ENCODE results near the gene SH3BP5. TPM values are rescaled to one million over a fixed set of nuclear protein-coding genes. Genes with fewer than 3 reads are reported as not detected.
A peak's percentile ranks its signal among the peaks of the same experiment; 100 is the strongest.

The SH3BP5 gene
- total RNA-seq, 2 experiments from 2014 or later: 8.9 to 9.4 TPM

GRCh38 chr3:15220056-15220455 lies 112.3 kb downstream of the SH3BP5 start:
- ChIA-PET CTCF (interaction anchor here (0.6 to 1.7 kb wide), 4 partner anchors 16 to 382 kb away, joined by 3 read pairs; partner anchors contain the start of gene BTD), POLR2A (no interaction called here)
- no peak overlapping the region for H3K27ac Mint-ChIP-seq
- intact Hi-C loops (cut with DNase I, micrococcal nuclease): no loop called here
- no peaks in the 10 kb centered on the region for H3K9me3 Mint-ChIP-seq (ENCODE audit: low read depth)
- H3K4me3 Mint-ChIP-seq: no peak overlapping the region
- DNase-seq: no peak
- H3K36me3 Mint-ChIP-seq (ENCODE audit: low read depth): peaks cover 35% of the 10 kb centered on the region
- H3K4me1 Mint-ChIP-seq: peaks cover 10% of the 10 kb centered on the region
- no peaks in the 10 kb centered on the region for H3K27me3 Mint-ChIP-seq
- no peak for ATAC-seq

DNA sequence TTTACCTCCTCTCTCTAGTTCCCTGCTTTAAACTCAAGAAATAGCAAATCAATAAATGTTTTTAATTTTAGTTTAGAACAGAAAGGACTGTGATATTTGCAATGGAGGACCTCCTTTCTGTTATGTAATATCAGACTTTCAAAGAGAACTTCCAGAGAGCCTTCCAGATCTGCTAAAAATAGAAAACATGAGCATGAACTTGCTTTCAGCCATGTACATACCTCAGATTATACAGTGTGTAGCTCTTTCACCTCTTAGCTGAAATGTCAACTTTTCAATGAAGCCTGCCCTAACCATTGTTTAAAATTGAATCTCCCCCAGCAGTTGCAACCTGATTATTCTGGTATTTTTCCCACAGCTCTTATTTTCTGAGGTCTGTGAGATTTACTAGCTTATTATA lies 113.7 kb downstream of the SH3BP5 start:
- Mint-ChIP-seq H3K9me3 (ENCODE audit: low read depth) (no peaks in the 10 kb centered on the region), H3K27ac (no peak overlapping the region), H3K4me1 (peaks cover 10% of the 10 kb centered on the region), H3K4me3 (no peak overlapping the region), H3K27me3 (no peaks in the 10 kb centered on the region), H3K36me3 (ENCODE audit: low read depth) (peaks cover 40% of the 10 kb centered on the region)
- ATAC-seq (no peak), DNase-seq (no peak)
- CTCF ChIA-PET: interaction anchor here (0.7 to 1.7 kb wide), 4 partner anchors 16 to 196 kb away, joined by 3 read pairs; no protein-coding TSS in a partner anchor
- intact Hi-C loops (cut with DNase I, micrococcal nuclease): no loop called here
- POLR2A ChIA-PET: interaction anchor here (0.5 kb wide), 1 partner anchor 13 kb away, joined by 4 read pairs; no protein-coding TSS in a partner anchor

- no peak for ATAC-seq
- H3K27me3 Mint-ChIP-seq: no peaks in the 10 kb centered on the region
- peaks cover 42% of the 10 kb centered on the region for H3K36me3 Mint-ChIP-seq (ENCODE audit: low read depth)
- no peak for DNase-seq
- ChIA-PET CTCF (interaction anchor here (0.8 to 1.4 kb wide), 5 partner anchors 12 to 187 kb away, joined by 3 to 8 read pairs (median 4); partner anchors contain the start of gene CAPN7), POLR2A (no interaction called here)
- H3K27ac Mint-ChIP-seq: no peak overlapping the region
- H3K9me3 Mint-ChIP-seq (ENCODE audit: low read depth): no peaks in the 10 kb centered on the region
- H3K4me1 Mint-ChIP-seq: peaks cover 10% of the 10 kb centered on the region
- no peak overlapping the region for H3K4me3 Mint-ChIP-seq
- intact Hi-C loops (cut with DNase I, micrococcal nuclease): no loop called here
Observed at GRCh38 chr3:15217841-15218267, 114.5 kb downstream of the SH3BP5 start.

- Mint-ChIP-seq H3K4me3 (no peak overlapping the region), H3K36me3 (ENCODE audit: low read depth) (peaks cover 42% of the 10 kb centered on the region), H3K4me1 (peaks cover 11% of the 10 kb centered on the region), H3K27ac (no peak overlapping the region), H3K9me3 (ENCODE audit: low read depth) (no peaks in the 10 kb centered on the region), H3K27me3 (no peaks in the 10 kb centered on the region)
- CTCF ChIA-PET: interaction anchor here (0.7 to 1.4 kb wide), 6 partner anchors 11 to 188 kb away, joined by 3 to 8 read pairs (median 4); partner anchors contain the start of gene CAPN7
- POLR2A ChIA-PET: no interaction called here
- no peak for DNase-seq
- no peak for ATAC-seq
- intact Hi-C loops (cut with DNase I, micrococcal nuclease): no loop called here
Observed at GRCh38 chr3:15217011-15217671, 115.2 kb downstream of the SH3BP5 start.

DNA sequence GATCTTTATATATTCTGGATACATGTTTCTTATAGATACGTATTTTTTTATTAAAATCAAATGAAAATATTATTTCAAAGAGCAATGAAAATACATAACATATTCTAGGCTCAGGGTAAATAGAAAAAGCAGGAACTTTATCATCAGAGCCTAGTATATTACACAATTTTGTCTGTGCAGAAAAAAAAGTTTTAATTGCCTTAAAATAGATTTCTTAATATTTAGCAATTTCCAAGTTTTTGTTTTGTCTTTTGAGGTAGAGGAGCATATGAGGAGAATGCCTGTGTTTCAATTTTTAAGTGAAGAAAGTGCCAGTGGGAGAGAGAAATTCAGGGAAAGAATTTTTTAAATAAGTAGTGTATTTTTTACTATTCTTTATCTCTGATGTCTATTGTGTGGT lies 115.9 kb downstream of the SH3BP5 start:
- intact Hi-C loops (cut with DNase I, micrococcal nuclease): no loop called here
- no peak overlapping the region for H3K4me3 Mint-ChIP-seq
- peaks cover 45% of the 10 kb centered on the region for H3K36me3 Mint-ChIP-seq (ENCODE audit: low read depth)
- H3K27ac Mint-ChIP-seq: no peak overlapping the region
- no peaks in the 10 kb centered on the region for H3K9me3 Mint-ChIP-seq (ENCODE audit: low read depth)
- DNase-seq: no peak
- POLR2A ChIA-PET: no interaction called here
- CTCF ChIA-PET: no interaction called here
- no peaks in the 10 kb centered on the region for H3K27me3 Mint-ChIP-seq
- ATAC-seq: no peak
- H3K4me1 Mint-ChIP-seq: peaks cover 12% of the 10 kb centered on the region

DNA sequence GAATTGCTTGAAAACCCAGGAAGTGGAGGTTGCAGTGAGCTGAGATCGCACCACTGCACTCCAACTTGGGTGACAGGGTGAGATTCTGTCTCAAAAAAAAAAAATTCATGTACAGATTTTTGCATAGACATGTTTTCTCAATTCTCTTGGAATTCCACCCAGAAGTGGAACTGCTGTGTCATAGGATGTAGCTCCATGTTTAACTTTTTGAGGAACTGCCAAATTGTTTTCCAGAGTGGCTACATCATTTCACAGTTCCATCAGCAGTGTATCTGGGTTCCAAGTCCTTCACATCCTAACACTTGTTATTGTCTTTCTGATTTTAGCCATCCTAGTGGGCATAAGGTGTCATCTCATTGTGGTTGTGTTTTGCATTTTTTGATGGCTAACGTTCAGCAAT lies 116.4 kb downstream of the SH3BP5 start:
- POLR2A ChIA-PET: no interaction called here
- no peak overlapping the region for H3K4me3 Mint-ChIP-seq
- no peak for DNase-seq
- CTCF ChIA-PET: no interaction called here
- intact Hi-C loops (cut with DNase I, micrococcal nuclease): no loop called here
- no peak for ATAC-seq
- H3K9me3 Mint-ChIP-seq (ENCODE audit: low read depth): no peaks in the 10 kb centered on the region
- peaks cover 12% of the 10 kb centered on the region for H3K4me1 Mint-ChIP-seq
- no peak overlapping the region for H3K27ac Mint-ChIP-seq
- no peaks in the 10 kb centered on the region for H3K27me3 Mint-ChIP-seq
- peaks cover 49% of the 10 kb centered on the region for H3K36me3 Mint-ChIP-seq (ENCODE audit: low read depth)

GRCh38 chr3:15214758-15215157 lies 117.6 kb downstream of the SH3BP5 start:
- ChIA-PET CTCF (interaction anchor here (0.6 to 1.4 kb wide), 5 partner anchors 12 to 380 kb away, joined by 3 to 5 read pairs (median 3); no protein-coding TSS in a partner anchor), POLR2A (no interaction called here)
- H3K4me1 Mint-ChIP-seq: peaks cover 14% of the 10 kb centered on the region
- no peaks in the 10 kb centered on the region for H3K9me3 Mint-ChIP-seq (ENCODE audit: low read depth)
- no peak for ATAC-seq
- no peaks in the 10 kb centered on the region for H3K27me3 Mint-ChIP-seq
- no peak overlapping the region for H3K4me3 Mint-ChIP-seq
- no peak for DNase-seq
- H3K27ac Mint-ChIP-seq: no peak overlapping the region
- intact Hi-C loops (cut with DNase I, micrococcal nuclease): no loop called here
- H3K36me3 Mint-ChIP-seq (ENCODE audit: low read depth): peaks cover 45% of the 10 kb centered on the region

GRCh38 chr3:15211937-15212336 lies 120.4 kb downstream of the SH3BP5 start:
- no peaks in the 10 kb centered on the region for H3K9me3 Mint-ChIP-seq (ENCODE audit: low read depth)
- ChIA-PET POLR2A (no interaction called here), CTCF (interaction anchor here (1.7 kb wide), 1 partner anchor 9 kb away, joined by 7 read pairs; no protein-coding TSS in a partner anchor)
- intact Hi-C loops (cut with DNase I, micrococcal nuclease): no loop called here
- H3K4me1 Mint-ChIP-seq: peaks cover 24% of the 10 kb centered on the region
- DNase-seq (no peak), ATAC-seq (no peak)
- H3K4me3 Mint-ChIP-seq: no peak overlapping the region
- no peak overlapping the region for H3K27ac Mint-ChIP-seq
- H3K36me3 Mint-ChIP-seq (ENCODE audit: low read depth): peaks cover 25% of the 10 kb centered on the region
- H3K27me3 Mint-ChIP-seq: no peaks in the 10 kb centered on the region

- peak overlapping the region; percentile 85 for H3K4me3 Mint-ChIP-seq
- CTCF ChIA-PET: interaction anchor here (0.6 to 3.9 kb wide), 7 partner anchors 8 to 197 kb away, joined by 3 to 19 read pairs (median 3); no protein-coding TSS in a partner anchor
- no peaks in the 10 kb centered on the region for H3K27me3 Mint-ChIP-seq
- POLR2A ChIA-PET: interaction anchor here (1.0 kb wide), 1 partner anchor 14 kb away, joined by 6 read pairs; no protein-coding TSS in a partner anchor
- DNase-seq (no peak), ATAC-seq (no peak)
- no peaks in the 10 kb centered on the region for H3K9me3 Mint-ChIP-seq (ENCODE audit: low read depth)
- peaks cover 25% of the 10 kb centered on the region for H3K4me1 Mint-ChIP-seq
- peaks cover 14% of the 10 kb centered on the region for H3K36me3 Mint-ChIP-seq (ENCODE audit: low read depth)
- intact Hi-C loops (cut with DNase I, micrococcal nuclease): loop anchor here (2.0 to 10.0 kb wide), 4 partner anchors 99 to 607 kb away; partner anchors contain the start of genes BTD (in 1 of the 2), HACL1 (in 1 of the 2) and RBSN (in 1 of the 2)
- peak overlapping the region; percentile 63 for H3K27ac Mint-ChIP-seq
Observed at GRCh38 chr3:15207836-15208504, 124.4 kb downstream of the SH3BP5 start.

DNA sequence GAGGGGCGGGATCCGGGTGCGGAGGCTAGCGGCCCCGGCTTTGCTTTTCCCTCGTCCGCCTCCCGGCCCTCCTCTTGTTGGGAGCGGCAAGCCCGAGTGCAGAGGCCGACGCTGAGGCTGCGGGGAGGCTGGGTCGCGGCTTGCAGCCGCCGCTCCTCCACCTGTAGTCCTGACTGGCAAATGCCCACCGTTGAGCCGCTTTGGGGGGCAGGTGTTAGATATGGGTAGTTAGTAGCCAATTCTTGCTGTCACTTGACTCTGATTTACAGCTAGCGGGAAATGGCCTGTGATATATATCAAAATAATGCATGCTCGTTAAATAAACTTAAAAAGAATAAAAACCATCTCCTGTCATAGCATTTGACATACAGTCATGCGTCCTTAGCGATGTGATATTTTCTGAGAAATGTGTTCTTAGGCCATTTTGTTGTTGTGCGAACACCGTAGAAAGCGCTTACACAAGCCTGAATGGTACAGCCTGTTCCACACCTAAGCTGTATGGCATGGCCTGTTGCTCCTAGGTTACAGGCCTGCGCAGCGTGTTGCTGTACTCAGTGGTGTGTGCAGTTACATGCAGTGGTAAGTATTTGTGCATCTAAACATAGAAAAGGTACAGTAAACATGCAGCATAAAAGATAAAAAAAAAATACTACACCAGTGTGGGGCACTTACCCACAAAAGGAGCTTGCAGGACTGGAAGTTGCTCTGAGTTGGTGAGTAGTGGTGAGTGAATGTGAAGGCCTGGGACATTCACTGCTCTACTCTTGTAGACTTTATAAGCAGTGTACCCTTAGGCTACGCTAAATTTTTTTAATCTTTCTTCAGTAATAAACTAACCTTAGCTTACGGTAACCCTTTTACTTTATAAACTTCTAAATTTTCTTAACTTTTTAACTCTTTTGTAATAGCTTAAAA lies 125.5 kb downstream of the SH3BP5 start:
- H3K9me3 Mint-ChIP-seq (ENCODE audit: low read depth): no peaks in the 10 kb centered on the region
- H3K4me1 Mint-ChIP-seq: peaks cover 23% of the 10 kb centered on the region
- H3K27me3 Mint-ChIP-seq: no peaks in the 10 kb centered on the region
- peak overlapping the region; percentile 93 for H3K27ac Mint-ChIP-seq
- peak overlapping the region; percentile 85 for H3K4me3 Mint-ChIP-seq
- ChIA-PET CTCF (interaction anchor here (0.6 to 3.9 kb wide), 16 partner anchors 10 to 286 kb away, joined by 3 to 19 read pairs (median 4); no protein-coding TSS in a partner anchor), POLR2A (interaction anchor here (0.7 to 1.0 kb wide), 4 partner anchors 15 to 395 kb away, joined by 3 to 6 read pairs (median 4); partner anchors contain the start of genes BTD and HACL1)
- peak; percentile 47 for ATAC-seq
- peaks cover 9% of the 10 kb centered on the region for H3K36me3 Mint-ChIP-seq (ENCODE audit: low read depth)
- intact Hi-C loops (cut with DNase I, micrococcal nuclease): loop anchor here (1.0 to 10.0 kb wide), 13 partner anchors 62 to 608 kb away; partner anchors contain the start of genes EAF1 (in 2 of the 2), METTL6 (in 2 of the 2), RBSN (in 2 of the 2) and BTD (in 1 of the 2)
- DNase-seq: peak; percentile 54

All from activated CD4-positive, alpha-beta T cell treated with anti-CD3 and anti-CD28 coated beads for 36 hours (primary cell).